Neuron (in vitro differentiated cells): Measurements from ENCODE around the gene RBM15.

Experiments used
- H2AFZ ChIP-seq: one replicate; pipeline ENCODE4 v1.6.1; 2013; ENCODE audit warnings: low read depth, mild to moderate bottlenecking, inconsistent platforms, low read length, moderate library complexity
- H3K27me3 ChIP-seq: one replicate; pipeline ENCODE4 v1.6.1; 2013; ENCODE audit warnings: low read length; ENCODE audit not compliant: insufficient read depth
- H3K36me3 ChIP-seq: one replicate; pipeline ENCODE4 v1.6.1; 2013; ENCODE audit warnings: low read length; ENCODE audit not compliant: insufficient read depth
- H3K4me1 ChIP-seq: one replicate; pipeline ENCODE4 v1.6.1; 2013; ENCODE audit warnings: low read length; ENCODE audit not compliant: insufficient read depth
- H3K4me3 ChIP-seq: 2 replicates; pipeline ENCODE4 v1.5.1; 2013; ENCODE audit warnings: mild to moderate bottlenecking, low read length, moderate library complexity
- H3K9me3 ChIP-seq: one replicate; pipeline ENCODE4 v1.6.1; 2013; ENCODE audit warnings: low read length

Gene RBM15

GRCh38 chr1:110384581-110385321 lies 45.6 kb downstream of the RBM15 start:
- Histone ChIP-seq H3K4me3 (no peak overlapping the region), H3K4me1 (no peaks in the 10 kb centered on the region), H3K27me3 (no peaks in the 10 kb centered on the region), H3K36me3 (peaks cover 15% of the 10 kb centered on the region), H3K9me3 (no peaks in the 10 kb centered on the region), H2AFZ (no peak overlapping the region)

- no peaks in the 10 kb centered on the region for H3K27me3 ChIP-seq
- H3K4me3 ChIP-seq, result no peak overlapping the region
- no peak overlapping the region for H2AFZ ChIP-seq
- H3K36me3 ChIP-seq, result peaks cover 15% of the 10 kb centered on the region
- no peaks in the 10 kb centered on the region for H3K4me1 ChIP-seq
- no peaks in the 10 kb centered on the region for H3K9me3 ChIP-seq
Measured at GRCh38 chr1:110385369-110385768, 46.2 kb downstream of the RBM15 start.

GRCh38 chr1:110387048-110387754 lies 48.0 kb downstream of the RBM15 start:
- Histone ChIP-seq H3K9me3 (no peaks in the 10 kb centered on the region), H3K36me3 (peaks cover 8% of the 10 kb centered on the region), H3K4me3 (no peak overlapping the region), H2AFZ (no peak overlapping the region), H3K27me3 (no peaks in the 10 kb centered on the region), H3K4me1 (no peaks in the 10 kb centered on the region)

- Histone ChIP-seq H2AFZ (no peak overlapping the region), H3K27me3 (no peaks in the 10 kb centered on the region), H3K9me3 (no peaks in the 10 kb centered on the region), H3K4me1 (peaks cover 2% of the 10 kb centered on the region), H3K4me3 (no peak overlapping the region), H3K36me3 (peaks cover under 1% of the 10 kb centered on the region)
Measured at GRCh38 chr1:110390096-110390495, 50.9 kb downstream of the RBM15 start.

GRCh38 chr1:110390692-110391245 lies 51.6 kb downstream of the RBM15 start, which contains the start of gene SLC16A4:
Gene SLC16A4, minus strand, starts transcription at chr1:110391026. Its CDS starts 1,703 bp downstream, at chr1:110389323.
- Histone ChIP-seq H3K4me1 (peaks cover 2% of the 10 kb centered on the region), H3K9me3 (no peaks in the 10 kb centered on the region), H3K36me3 (peaks cover 4% of the 10 kb centered on the region), H2AFZ (no peak within 1 kb of the TSS), H3K27me3 (no peaks in the 10 kb centered on the region), H3K4me3 (no peak within 1 kb of the TSS)

GRCh38 chr1:110393286-110393685 lies 54.1 kb downstream of the RBM15 start:
- H2AFZ ChIP-seq, result no peak overlapping the region
- H3K9me3 ChIP-seq, result no peaks in the 10 kb centered on the region
- H3K36me3 ChIP-seq, result peaks cover 4% of the 10 kb centered on the region
- H3K4me3 ChIP-seq, result no peak overlapping the region
- peaks cover 2% of the 10 kb centered on the region for H3K4me1 ChIP-seq
- no peaks in the 10 kb centered on the region for H3K27me3 ChIP-seq

DNA sequence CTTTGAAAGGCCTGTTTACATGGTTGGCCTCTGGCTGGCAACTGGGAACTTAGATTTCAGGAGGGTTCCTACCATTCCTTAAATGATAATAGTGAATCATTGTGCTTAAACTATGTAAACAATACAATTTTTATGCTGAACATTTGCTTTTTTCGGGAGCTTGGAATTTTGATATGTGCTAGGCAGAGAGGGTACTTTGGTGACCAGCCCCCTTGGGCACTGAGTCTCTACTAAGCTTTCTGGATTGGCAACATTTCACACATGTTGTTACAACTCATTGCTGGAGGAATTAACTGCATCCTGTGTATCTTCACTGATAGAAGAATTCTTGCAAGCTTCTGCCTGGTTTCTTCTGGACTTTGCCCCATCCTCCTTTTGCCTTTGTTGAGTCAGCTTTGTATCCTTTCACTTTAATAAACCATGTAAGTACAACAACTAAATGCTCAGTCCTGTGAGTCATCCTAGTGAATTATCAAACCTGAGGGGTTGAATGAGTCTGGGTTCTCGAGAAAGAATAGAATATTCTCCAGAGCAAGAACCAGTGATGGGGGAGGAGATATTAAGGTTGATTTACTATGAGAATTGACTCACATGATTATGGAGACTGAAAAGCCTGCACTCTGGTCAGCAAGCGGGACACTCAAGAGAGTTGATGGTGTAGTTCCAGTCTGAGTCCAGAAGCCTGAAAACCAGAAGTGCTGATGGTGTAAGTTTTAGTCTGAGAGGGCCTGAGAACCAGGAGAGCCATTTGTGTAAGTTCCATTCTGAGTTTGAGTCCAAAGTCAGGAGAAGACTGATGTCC lies 54.7 kb downstream of the RBM15 start:
- Histone ChIP-seq H3K4me1 (peaks cover 2% of the 10 kb centered on the region), H3K4me3 (no peak overlapping the region), H3K9me3 (no peaks in the 10 kb centered on the region), H3K36me3 (peaks cover 7% of the 10 kb centered on the region), H3K27me3 (no peaks in the 10 kb centered on the region), H2AFZ (no peak overlapping the region)

DNA sequence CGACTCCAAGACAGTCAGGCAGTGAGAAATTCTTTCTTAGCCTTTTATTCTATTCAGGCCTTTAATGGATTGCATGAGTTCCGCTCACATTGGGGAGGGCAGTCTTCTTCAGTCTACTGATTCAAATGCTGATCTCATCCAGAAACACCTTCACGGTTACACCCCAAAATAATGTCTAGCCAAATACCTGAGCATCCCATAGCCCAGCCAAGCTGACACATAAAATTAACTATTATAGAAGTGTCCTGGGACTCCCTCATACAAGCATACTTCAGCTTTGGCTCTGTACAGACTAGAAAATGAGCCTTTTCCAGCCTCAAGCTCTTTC lies 55.3 kb downstream of the RBM15 start:
- Histone ChIP-seq H3K4me1 (peaks cover 2% of the 10 kb centered on the region), H2AFZ (no peak overlapping the region), H3K9me3 (no peaks in the 10 kb centered on the region), H3K4me3 (no peak overlapping the region), H3K27me3 (no peaks in the 10 kb centered on the region), H3K36me3 (peaks cover 7% of the 10 kb centered on the region)
